GM21390 (cell line): ENCODE results near the gene LCAT.
A peak's percentile ranks its signal among the peaks of the same experiment; 100 is the strongest.

Experiments used
- ATAC-seq: cut with Tn5 transposase; IDR thresholded peaks from one replicate; pipeline ENCODE4 v1.9.1; 2021; ENCODE audit not compliant: unreplicated experiment

Gene LCAT

DNA sequence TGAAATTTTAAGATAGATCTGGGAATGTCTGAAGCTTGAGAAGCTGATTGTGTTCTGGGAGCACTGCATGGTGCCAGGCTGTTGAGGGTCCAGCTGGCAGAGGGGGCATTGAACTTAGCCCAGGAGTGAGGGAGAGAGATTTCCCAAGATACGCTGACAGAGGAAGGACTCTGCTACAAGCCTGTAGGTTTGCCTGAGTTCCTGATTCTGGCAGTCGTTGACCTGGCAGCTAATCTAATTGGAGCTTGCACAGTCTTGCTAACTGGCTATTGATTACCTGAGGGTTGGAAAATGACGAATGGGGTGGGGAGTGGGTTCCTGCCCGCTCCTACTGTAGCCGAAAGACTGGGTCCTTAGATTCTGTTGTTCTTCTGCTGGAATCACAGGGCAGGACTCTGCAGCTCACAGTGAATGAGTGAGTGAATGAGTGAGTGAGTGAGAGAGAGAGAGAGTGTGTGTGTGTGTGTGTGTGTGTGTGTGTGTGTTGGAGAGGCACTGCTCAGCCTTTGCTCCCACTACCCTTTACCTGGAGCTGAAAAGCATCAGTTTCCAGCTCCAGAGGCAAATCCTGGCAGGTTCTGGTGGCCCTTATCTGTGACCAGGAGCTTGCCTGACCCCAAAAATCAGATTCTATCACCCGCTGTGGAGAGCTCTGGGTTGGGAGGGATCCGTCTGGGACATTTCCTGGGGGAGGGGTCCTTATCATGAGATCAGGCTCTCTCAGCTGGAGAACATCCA, 29.0 kb downstream of the LCAT start:
- ATAC-seq = no peak

DNA sequence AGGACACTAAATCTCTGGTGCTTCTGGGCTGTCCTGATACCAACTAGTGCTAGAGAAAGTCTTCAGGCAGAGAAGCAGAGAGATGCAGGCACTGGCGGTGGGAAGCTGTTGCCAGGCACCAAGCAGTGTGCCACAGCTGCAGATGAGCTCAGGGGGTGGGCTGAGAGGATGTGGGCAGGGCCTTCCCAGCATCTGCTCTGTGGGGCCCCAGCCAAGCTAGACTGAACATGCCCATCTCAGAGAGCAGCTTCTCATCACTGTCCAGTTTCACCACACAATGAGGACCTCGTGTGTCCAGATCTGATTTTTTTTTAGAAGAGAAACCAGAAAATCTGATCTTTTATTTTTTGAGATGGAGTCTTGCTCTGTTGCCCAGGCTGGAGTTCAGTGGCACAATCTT, 33.8 kb downstream of the LCAT start:
- no peak for ATAC-seq

DNA sequence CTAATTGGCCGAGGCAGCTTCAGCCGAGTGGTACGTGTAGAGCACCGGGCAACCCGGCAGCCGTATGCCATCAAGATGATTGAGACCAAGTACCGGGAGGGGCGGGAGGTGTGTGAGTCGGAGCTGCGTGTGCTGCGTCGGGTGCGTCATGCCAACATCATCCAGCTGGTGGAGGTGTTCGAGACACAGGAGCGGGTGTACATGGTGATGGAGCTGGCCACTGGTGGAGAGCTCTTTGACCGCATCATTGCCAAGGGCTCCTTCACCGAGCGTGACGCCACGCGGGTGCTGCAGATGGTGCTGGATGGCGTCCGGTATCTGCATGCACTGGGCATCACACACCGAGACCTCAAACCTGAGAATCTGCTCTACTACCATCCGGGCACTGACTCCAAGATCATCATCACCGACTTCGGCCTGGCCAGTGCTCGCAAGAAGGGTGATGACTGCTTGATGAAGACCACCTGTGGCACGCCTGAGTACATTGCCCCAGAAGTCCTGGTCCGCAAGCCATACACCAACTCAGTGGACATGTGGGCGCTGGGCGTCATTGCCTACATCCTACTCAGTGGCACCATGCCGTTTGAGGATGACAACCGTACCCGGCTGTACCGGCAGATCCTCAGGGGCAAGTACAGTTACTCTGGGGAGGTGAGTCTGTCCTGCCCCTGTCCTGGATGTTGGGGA, 34.7 kb downstream of the LCAT start:
- ATAC-seq = no peak

DNA sequence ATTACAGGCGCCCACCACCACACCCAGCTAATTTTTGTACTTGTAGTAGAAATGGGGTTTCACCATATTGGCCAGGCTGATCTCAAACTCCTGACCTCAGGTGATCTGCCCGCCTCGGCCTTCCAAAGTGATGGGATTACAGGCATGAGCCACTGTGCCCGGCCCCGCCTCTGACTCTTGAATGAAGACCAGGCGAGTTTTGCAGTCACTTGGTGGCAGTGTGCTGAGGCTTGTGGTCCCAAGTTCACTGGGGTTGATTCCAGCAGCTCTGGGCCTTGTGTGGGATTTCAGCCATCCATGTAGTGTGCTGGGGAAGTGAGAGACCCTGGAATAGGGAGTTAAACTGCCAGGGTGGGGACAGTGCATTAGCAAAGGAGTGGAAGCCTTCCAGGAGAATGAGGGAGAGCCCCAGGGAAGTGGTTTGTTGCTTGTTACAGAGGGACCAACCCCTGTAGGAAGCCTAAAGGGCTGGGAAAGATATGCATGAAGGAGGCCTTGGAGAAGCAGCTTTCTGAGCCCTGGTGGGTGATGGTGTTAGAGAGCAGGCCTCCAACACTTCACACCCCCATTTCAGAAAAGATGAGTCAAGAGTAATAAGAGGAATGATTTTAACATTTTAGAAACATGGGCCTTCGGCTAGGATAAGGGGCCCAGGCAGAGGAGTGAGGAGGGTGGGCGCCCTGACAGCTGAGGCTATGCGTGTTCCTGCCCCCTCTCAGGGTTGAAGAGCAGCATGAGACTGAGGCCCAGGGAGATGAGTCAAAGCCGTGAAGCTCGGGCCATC, 36.3 kb downstream of the LCAT start:
- no peak for ATAC-seq

DNA sequence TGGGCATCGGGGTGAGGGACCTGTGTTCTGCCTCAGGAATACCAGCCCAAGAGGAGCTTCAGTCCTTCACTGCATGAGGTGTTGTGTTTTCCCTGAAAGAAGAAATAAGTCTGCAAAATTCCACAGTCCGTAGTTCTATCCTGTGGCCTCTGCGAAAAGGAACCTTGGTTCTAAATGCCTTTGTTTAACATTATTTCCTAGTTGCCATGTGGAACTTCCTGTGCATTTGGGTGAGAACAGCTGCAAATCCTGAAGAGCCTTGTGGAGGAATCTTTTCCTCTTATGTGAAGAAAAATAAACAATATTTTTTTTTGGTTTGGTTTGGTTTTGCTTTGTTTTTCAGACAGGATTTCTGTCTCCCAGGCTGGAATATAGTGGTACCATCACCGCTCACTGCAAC, 41.1 kb downstream of the LCAT start:
- ATAC-seq = no peak

DNA sequence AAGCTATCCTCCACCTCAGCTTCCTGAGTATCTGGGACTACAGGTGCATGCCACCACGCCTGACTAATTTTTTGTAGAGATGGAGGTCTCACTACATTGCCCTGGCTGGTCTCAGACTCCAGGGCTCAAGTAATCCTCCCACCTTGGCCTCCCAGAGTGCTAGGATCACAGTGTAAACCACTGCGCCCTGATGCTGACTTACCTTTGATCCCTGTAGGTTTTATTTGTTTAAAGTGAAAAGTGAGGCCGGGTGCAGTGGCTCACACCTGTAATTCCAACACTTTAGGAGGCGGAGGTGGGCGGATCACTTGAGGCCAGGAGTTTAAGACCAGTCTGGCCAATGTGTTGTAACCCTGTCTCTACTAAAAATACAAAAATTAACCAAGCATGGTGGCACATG, 42.2 kb downstream of the LCAT start:
- ATAC-seq = no peak

DNA sequence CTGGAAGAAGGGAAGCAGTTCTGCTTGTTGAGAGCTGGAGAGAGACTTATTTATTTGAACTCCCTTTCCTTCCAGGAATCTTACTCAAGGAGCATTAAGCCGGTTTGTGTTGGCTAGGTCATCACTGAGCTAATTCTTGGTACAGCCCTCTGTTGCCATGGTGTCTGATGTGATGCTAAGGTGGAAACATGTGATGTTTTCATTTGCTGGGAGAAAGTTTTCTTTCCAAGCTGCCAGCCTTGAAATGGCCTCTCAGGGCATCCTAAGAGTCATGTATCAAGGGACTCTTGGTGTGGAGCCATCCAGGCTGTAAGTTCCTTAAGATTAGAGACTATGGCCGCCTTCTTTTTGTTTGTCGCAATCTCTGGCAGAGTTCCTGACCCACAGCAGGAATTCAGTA, 46.7 kb downstream of the LCAT start:
- no peak for ATAC-seq

DNA sequence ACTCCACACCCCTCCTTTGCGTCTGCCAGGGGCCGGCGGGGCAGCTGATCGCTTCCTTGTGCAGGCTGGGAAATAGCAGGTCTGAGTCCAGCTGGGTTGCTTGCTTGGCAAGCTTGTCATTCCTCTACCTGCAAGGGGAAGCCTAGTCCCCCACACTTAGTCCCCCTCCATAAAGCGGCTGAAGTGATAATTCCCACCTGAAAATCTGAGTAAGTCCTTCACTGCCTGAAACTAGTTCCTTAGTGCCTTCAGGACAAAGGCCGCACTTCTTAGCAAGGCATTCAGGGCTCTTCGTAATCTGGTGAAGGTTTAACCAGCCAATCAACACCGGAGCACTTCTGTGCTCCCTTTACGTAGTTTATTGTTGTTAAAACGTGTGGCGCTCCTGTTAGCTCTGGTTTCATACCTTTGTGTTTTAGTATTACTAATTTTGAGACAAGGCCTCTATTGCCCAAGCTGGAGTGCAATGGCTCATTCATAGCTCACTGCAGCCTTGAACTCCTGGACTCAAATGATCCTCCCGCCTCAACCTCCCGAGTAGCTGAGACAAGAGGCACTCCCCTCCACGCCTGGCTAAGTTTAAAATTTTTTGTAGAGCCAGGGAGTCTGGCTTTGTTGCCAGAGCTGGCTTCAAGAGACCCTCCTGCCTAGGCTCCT, 50.0 kb downstream of the LCAT start:
- no peak for ATAC-seq

DNA sequence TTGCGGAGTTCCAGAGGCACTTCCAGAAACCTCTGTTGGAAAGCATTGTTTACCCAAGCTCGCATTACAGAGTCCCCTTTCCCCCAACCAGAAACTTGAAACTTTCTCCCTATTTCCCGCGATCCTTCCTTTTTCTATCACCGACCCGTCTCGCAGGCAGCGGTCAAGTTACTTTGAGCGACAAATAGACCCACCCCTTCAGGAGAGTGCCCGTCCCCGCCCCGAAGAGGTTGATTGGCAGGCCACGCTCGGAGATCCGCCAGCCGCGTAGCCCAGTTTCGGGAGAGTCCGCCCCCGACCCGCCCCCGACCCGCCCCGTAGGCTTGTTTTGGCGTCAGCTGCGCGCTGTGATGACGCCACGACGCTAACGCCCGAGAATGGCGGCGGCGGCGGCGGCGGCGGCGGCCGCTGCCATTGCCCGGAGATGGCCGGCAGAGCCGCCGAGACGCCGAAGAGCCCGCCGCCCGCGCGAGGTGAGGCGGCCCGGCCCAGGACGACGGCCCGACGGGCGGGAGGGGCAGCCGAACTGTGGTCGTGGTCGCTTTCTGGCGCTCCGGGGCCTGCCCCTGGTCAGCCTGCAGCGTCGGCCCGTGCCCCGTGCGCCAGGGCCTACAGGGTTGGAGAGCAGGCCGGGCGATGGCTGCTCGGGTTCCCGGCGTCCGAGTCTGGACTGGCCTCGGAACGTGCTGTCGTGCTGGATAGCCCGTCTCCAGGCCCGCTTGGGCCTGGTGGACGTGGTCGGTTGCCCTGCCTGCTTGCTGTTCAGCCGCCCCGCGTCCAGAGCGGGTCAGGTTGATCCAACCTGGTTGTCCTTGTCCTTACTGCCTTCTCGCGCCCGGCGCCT, 50.8 kb downstream of the LCAT start, which contains the start of gene PSKH1:
Gene PSKH1 (plus strand): TSS at position 356 of the 844 bp plus-strand sequence. CDS start 15,496 bp downstream, outside the sequence.
- peak; percentile 90 for ATAC-seq

DNA sequence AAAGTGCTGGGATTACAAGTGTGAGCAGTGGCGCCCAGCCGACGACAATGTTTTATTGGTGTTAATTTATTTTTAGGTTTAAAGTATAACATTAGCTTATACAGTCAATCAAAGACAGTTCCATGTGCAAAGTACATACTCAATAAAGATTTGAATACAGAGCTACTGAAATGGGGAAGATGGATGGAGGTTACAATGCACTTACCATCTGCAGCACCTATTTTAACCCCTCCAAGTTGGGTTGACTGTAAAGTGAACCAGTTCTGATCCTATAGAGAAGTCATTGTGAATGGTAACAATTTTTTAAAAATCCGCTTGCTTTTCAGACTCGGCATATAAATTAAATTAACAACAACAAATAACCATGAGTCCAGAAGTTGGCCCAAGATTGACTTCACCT, 51.5 kb downstream of the LCAT start:
- no peak for ATAC-seq
